HUES6 (cell line): ENCODE data around the gene BCORL1.

Source experiments
- H3K27ac ChIP-seq: 2 replicates; pipeline ENCODE4 v1.7.0; 2013; ENCODE audit warnings: low read depth, mild to moderate bottlenecking, low read length, inconsistent platforms
- H3K27me3 ChIP-seq: 2 replicates; pipeline ENCODE4 v1.6.1; 2013; ENCODE audit warnings: low read length; ENCODE audit not compliant: control insufficient read depth, insufficient read depth
- H3K36me3 ChIP-seq: 2 replicates; pipeline ENCODE4 v1.6.1; 2013; ENCODE audit warnings: low read length; ENCODE audit not compliant: control insufficient read depth, insufficient read depth
- H3K4me1 ChIP-seq: 2 replicates; pipeline ENCODE4 v1.6.1; 2013; ENCODE audit warnings: low read length; ENCODE audit not compliant: control insufficient read depth, insufficient read depth
- H3K4me3 ChIP-seq: 2 replicates; pipeline ENCODE4 v1.5.1; 2013; ENCODE audit warnings: low read depth, low read length
- H3K9ac ChIP-seq: one replicate; pipeline ENCODE4 v1.6.1; 2013; ENCODE audit warnings: mild to moderate bottlenecking, low read length
- H3K9me3 ChIP-seq: 2 replicates; pipeline ENCODE4 v1.6.1; 2013; ENCODE audit warnings: low read depth, low read length; ENCODE audit not compliant: control insufficient read depth, insufficient read depth

Gene BCORL1

GRCh38 chrX:130009658-130010223, 27.3 kb downstream of the BCORL1 start:
- Histone ChIP-seq H3K9me3 (no peaks in the 10 kb centered on the region), H3K9ac (no peak overlapping the region), H3K27ac (no peak overlapping the region), H3K36me3 (peaks cover 11% of the 10 kb centered on the region), H3K4me1 (no peaks in the 10 kb centered on the region), H3K27me3 (no peaks in the 10 kb centered on the region; the same call in 1 of the 2 replicates), H3K4me3 (no peak overlapping the region)

DNA sequence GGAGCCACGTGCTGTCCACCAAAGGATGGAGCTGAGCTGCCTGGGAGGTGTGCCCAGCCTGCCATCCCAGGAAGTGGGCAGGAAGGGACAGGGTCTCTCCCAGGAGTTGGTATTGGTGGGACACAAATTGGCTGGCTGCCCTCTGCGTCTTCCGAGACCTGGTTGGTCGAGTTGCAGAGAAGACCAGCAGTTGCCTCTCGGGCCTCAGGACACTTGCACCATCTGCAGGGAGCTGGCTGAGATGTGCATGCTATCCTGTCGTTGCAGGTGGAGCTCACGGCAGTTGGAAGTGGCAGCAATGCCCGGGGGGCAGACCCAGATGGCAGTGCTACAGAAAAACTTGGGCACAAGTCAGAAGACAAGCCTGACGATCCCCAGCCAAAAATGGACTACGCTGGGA, 30.2 kb downstream of the BCORL1 start:
- no peak overlapping the region for H3K4me3 ChIP-seq
- no peak overlapping the region for H3K9ac ChIP-seq
- H3K27me3 ChIP-seq: no peaks in the 10 kb centered on the region; the same call in 1 of the 2 replicates
- no peak overlapping the region for H3K27ac ChIP-seq
- H3K9me3 ChIP-seq: no peaks in the 10 kb centered on the region
- peaks cover 24% of the 10 kb centered on the region for H3K36me3 ChIP-seq
- H3K4me1 ChIP-seq: no peaks in the 10 kb centered on the region

DNA sequence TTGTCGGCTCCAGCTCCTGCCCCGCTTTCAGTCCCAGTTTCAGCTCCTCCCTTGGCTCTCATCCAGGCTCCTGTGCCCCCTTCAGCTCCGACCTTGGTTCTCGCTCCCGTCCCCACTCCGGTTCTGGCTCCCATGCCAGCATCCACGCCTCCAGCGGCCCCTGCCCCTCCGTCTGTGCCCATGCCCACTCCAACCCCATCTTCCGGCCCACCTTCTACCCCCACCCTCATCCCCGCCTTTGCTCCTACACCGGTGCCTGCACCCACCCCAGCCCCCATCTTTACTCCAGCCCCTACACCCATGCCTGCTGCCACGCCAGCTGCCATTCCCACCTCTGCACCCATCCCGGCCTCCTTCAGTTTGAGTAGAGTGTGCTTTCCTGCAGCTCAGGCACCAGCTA, 31.2 kb downstream of the BCORL1 start:
- Histone ChIP-seq H3K9me3 (no peaks in the 10 kb centered on the region), H3K27me3 (no peaks in the 10 kb centered on the region; the same call in 1 of the 2 replicates), H3K4me1 (no peaks in the 10 kb centered on the region), H3K36me3 (peaks cover 24% of the 10 kb centered on the region), H3K27ac (no peak overlapping the region), H3K4me3 (no peak overlapping the region), H3K9ac (no peak overlapping the region)

DNA sequence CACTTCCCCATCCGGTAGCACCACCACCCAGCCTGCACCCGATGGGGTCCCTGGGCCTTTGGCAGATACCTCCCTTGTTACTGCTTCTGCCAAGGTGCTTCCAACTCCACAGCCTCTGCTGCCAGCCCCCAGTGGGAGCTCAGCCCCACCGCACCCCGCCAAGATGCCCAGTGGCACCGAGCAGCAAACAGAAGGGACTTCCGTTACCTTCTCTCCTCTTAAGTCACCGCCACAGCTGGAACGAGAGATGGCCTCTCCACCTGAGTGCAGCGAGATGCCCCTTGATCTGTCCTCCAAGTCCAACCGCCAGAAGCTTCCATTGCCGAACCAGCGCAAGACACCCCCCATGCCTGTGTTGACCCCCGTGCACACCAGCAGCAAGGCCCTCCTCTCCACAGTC, 31.9 kb downstream of the BCORL1 start:
- H3K9ac ChIP-seq: no peak overlapping the region

DNA sequence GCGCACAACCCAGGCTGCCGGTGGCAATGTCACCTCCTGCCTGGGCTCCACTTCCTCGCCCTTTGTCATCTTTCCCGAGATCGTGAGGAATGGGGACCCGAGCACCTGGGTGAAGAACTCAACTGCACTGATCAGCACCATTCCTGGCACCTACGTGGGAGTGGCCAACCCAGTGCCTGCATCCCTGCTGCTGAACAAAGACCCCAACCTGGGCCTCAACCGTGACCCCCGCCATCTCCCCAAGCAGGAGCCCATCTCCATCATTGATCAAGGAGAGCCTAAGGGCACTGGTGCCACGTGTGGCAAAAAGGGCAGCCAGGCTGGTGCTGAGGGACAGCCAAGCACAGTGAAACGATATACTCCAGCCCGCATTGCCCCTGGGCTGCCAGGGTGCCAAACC, 32.3 kb downstream of the BCORL1 start:
- Histone ChIP-seq H3K36me3 (peaks cover 24% of the 10 kb centered on the region), H3K27me3 (no peaks in the 10 kb centered on the region; the same call in 1 of the 2 replicates), H3K4me1 (no peaks in the 10 kb centered on the region), H3K9me3 (no peaks in the 10 kb centered on the region), H3K27ac (no peak overlapping the region), H3K9ac (no peak overlapping the region), H3K4me3 (no peak overlapping the region)

More for the DNA sequence above, 31.9 kb downstream of the BCORL1 start:
- H3K9me3 ChIP-seq: no peaks in the 10 kb centered on the region
- H3K27me3 ChIP-seq: no peaks in the 10 kb centered on the region; the same call in 1 of the 2 replicates
- peaks cover 24% of the 10 kb centered on the region for H3K36me3 ChIP-seq
- H3K4me3 ChIP-seq: no peak overlapping the region
- no peaks in the 10 kb centered on the region for H3K4me1 ChIP-seq
- no peak overlapping the region for H3K27ac ChIP-seq

- Histone ChIP-seq H3K36me3 (peaks cover 24% of the 10 kb centered on the region), H3K27ac (no peak overlapping the region), H3K27me3 (no peaks in the 10 kb centered on the region; the same call in 1 of the 2 replicates), H3K9me3 (no peaks in the 10 kb centered on the region), H3K9ac (no peak overlapping the region), H3K4me3 (no peak overlapping the region), H3K4me1 (no peaks in the 10 kb centered on the region)
Observed at GRCh38 chrX:130015181-130015580, 32.7 kb downstream of the BCORL1 start.

DNA sequence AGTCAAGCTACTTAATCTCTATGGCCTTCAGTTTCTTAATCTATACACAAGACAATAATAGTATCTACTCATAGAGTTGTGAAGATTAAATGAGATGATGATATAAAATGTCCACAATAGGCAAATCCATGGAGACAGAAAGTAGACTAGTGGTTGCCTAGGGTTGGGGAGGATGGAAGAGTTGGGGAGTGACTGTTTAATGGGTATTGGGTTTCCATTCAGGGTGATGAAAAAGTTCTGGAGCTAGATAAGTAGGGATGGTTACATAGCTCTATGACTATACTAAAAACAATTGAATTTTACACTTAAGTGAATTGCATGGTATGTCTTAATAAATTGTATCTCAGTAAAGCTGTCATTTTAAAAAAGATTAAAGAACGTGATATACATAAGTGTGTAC, 35.7 kb downstream of the BCORL1 start:
- Histone ChIP-seq H3K27me3 (no peaks in the 10 kb centered on the region; the same call in 1 of the 2 replicates), H3K4me3 (no peak overlapping the region), H3K27ac (no peak overlapping the region), H3K4me1 (no peaks in the 10 kb centered on the region), H3K9ac (no peak overlapping the region), H3K9me3 (no peaks in the 10 kb centered on the region), H3K36me3 (peaks cover 40% of the 10 kb centered on the region)

DNA sequence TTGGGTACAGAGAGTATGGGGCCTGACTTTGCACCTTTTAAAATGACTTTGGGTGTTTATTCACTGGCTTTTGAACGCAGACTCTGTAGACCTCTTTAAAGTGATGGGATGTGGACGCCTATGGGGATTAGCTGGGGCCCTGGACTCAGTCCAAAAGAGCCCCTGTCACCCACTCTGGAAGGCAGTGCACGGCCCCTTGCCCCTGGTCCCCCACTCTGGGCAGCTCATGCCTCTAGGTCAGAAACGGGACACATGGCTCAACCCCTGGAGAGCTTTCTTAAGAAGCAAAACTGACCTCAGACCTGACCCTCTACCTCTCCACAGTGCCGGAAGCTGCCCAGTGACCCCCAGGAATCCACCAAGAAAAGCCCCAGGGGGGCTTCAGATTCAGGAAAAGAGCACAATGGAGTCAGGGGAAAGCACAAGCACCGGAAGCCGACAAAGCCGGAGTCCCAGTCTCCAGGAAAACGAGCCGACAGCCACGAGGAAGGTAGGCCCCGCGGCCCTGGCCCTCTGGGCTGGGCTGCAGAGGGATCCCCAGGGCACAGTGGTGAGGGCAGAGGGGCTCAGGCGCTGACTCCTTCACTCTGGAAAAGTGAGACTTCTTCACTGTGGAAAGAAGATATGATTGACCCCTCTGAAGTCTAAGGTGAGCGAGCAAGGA, 38.4 kb downstream of the BCORL1 start:
- Histone ChIP-seq H3K36me3 (peaks cover 31% of the 10 kb centered on the region), H3K27ac (no peak overlapping the region), H3K4me3 (no peak overlapping the region), H3K4me1 (peaks cover 9% of the 10 kb centered on the region; the same call in 1 of the 2 replicates), H3K9me3 (no peaks in the 10 kb centered on the region), H3K27me3 (no peaks in the 10 kb centered on the region), H3K9ac (no peak overlapping the region)

DNA sequence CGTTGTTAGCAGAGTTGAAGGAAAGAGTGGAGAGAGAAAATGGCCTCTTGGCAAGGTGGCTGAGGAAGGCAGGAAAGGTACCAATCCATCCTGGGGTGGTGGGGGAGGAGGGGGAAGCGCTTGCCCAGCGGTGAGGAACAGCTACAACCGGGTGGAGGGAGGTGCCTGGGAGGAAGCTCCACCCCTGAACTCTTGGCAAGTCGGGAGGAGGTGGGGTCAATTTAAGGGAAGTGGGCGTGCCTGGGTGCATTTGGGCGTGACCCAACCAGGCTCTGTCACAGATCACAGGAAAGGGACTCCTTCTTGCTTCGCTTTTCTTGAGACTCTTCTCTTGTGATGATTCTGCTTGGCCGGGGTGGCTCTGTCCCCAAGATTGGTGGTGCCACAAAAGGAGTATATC, 41.7 kb downstream of the BCORL1 start:
- Histone ChIP-seq H3K9me3 (no peaks in the 10 kb centered on the region), H3K27me3 (no peaks in the 10 kb centered on the region), H3K4me1 (peaks cover 9% of the 10 kb centered on the region; the same call in 1 of the 2 replicates), H3K27ac (no peak overlapping the region), H3K4me3 (no peak overlapping the region), H3K36me3 (peaks cover 33% of the 10 kb centered on the region), H3K9ac (no peak overlapping the region)

GRCh38 chrX:130025256-130025655, 42.8 kb downstream of the BCORL1 start:
- no peak overlapping the region for H3K27ac ChIP-seq
- no peak overlapping the region for H3K4me3 ChIP-seq
- no peaks in the 10 kb centered on the region for H3K27me3 ChIP-seq
- H3K36me3 ChIP-seq: peaks cover 35% of the 10 kb centered on the region
- no peaks in the 10 kb centered on the region for H3K9me3 ChIP-seq
- H3K4me1 ChIP-seq: peaks cover 12% of the 10 kb centered on the region; the same call in 1 of the 2 replicates
- H3K9ac ChIP-seq: no peak overlapping the region

DNA sequence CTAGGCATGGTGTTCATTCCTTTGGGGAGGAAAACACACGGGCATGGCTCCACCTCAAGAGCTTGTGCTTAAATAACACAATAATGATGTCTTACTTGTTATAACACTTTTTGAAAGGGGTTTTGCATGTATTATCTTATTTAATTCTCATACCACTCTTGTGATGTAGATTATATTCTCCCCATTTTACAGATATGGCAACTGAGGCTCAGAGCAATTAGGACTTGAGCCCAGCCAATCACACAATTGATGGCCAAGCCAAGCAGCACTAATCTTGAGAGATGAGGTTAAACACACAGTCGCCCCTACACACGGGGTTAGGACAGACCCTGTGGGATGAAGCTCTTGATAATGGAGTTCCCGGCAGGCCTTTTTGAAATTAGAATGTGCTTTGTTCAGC, 45.1 kb downstream of the BCORL1 start:
- H3K9me3 ChIP-seq: no peaks in the 10 kb centered on the region

More for the DNA sequence above, 45.1 kb downstream of the BCORL1 start:
- Histone ChIP-seq H3K4me1 (peaks cover 12% of the 10 kb centered on the region; the same call in 1 of the 2 replicates), H3K9ac (no peak overlapping the region), H3K27me3 (no peaks in the 10 kb centered on the region), H3K36me3 (peaks cover 24% of the 10 kb centered on the region), H3K4me3 (no peak overlapping the region), H3K27ac (no peak overlapping the region)
